ENCODE results near the gene TEX13B.

Gene TEX13B

GRCh38 chrX:107935664-107936433 is 46.3 kb downstream of the TEX13B start:
- TF ChIP-seq CTCF (IDR thresholded peaks at IDR 0.05; ENCODE audit: insufficient read depth, low read length, poor library complexity, severe bottlenecking) = no peak
- no peak for DNase-seq (ENCODE audit: extremely low read depth, insufficient read length)
- no peaks in the 10 kb centered on the region for H3K36me3 ChIP-seq (ENCODE audit: control insufficient read depth, insufficient read depth, low read length)
- H3K27me3 ChIP-seq (replicated peaks; ENCODE audit: control insufficient read depth, insufficient read depth, low read length) = no peaks in the 10 kb centered on the region
- no peak overlapping the region for H3K4me3 ChIP-seq (replicated peaks; ENCODE audit: low read depth, low read length)

DNA sequence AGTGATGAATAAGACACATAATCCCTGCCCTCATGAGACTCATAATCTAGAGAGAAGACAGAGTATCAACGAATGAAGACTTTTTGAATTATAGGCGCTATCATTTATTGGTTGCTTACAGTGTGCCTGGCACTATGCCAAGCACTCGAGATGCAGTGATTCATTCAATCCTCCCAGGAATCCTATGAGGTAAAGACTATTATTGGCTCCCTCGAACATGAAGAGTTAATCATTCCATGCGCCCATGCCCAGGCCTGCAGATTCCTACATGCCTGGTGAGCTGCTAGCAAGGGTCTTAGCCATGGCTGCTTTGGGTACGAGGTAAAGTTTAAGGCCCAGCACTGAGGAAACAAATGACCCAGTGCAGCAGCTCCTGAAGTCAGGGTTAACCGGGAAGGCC is 47.0 kb downstream of the TEX13B start:
- Histone ChIP-seq H3K27me3 (replicated peaks; ENCODE audit: control insufficient read depth, insufficient read depth, low read length) (no peaks in the 10 kb centered on the region), H3K4me3 (replicated peaks; ENCODE audit: low read depth, low read length) (no peak overlapping the region), H3K36me3 (ENCODE audit: control insufficient read depth, insufficient read depth, low read length) (no peaks in the 10 kb centered on the region)
- DNase-seq (ENCODE audit: extremely low read depth, insufficient read length) = no peak
- no peak for TF ChIP-seq CTCF (IDR thresholded peaks at IDR 0.05; ENCODE audit: insufficient read depth, low read length, poor library complexity, severe bottlenecking)

GRCh38 chrX:107934262-107934661 is 47.9 kb downstream of the TEX13B start:
- Histone ChIP-seq H3K27me3 (replicated peaks; ENCODE audit: control insufficient read depth, insufficient read depth, low read length) (no peaks in the 10 kb centered on the region), H3K4me3 (replicated peaks; ENCODE audit: low read depth, low read length) (no peak overlapping the region), H3K36me3 (ENCODE audit: control insufficient read depth, insufficient read depth, low read length) (no peaks in the 10 kb centered on the region)
- no peak for TF ChIP-seq CTCF (IDR thresholded peaks at IDR 0.05; ENCODE audit: insufficient read depth, low read length, poor library complexity, severe bottlenecking)
- no peak for DNase-seq (ENCODE audit: extremely low read depth, insufficient read length)

Data from GM06990 (cell line).